ENCODE data around the gene COL9A3. TPM values are rescaled to one million over a fixed set of nuclear protein-coding genes. Genes with fewer than 3 reads are reported as not detected.
A peak's percentile ranks its signal among the peaks of the same experiment; 100 is the strongest.

COL9A3 gene
- total RNA-seq, 1 donor from 2014 or later = 1.8 TPM

DNA sequence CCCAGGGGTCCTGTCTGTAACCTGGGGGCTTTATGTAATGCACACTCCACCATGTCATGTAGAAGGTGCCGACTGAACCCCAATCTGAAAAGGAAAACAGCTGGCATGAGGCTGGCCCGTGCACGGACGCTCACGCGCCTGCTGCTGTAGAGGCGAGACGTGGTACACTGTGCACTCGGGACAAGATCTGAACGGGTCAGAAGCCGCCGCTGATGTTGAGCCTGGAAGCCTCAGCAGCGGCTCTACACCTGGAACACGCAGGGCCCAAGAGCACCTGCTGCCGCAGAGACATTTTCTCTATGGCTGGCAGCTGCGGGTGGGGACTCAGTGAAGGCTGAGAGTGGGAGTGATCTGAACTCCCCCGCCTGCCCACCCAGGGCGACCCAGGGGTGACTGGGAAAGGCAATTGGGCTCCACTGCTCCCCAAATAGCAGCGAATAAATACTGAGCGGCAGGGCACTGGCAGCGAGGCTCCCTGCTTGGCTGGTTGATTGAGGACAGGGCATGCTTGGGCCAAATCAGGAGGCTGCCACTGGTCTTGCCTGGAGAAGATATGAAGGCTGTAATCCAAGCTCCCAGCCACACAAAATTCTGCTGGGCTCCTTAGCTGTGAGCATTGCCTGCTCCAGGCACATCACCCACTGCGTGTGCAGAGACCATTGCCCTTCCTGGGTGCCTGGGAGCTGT is 14.7 kb upstream of the COL9A3 start:
- Mint-ChIP-seq H3K36me3 (ENCODE audit: low read depth, unreplicated experiment) (peaks cover 14% of the 10 kb centered on the region), H3K4me1 (ENCODE audit: unreplicated experiment) (no peaks in the 10 kb centered on the region), H3K4me3 (ENCODE audit: unreplicated experiment) (no peak overlapping the region), H3K27me3 (ENCODE audit: unreplicated experiment) (peaks cover 17% of the 10 kb centered on the region), H3K9me3 (ENCODE audit: unreplicated experiment) (no peaks in the 10 kb centered on the region), H3K27ac (ENCODE audit: unreplicated experiment) (no peak overlapping the region)
- TF ChIP-seq, protein P1, sequence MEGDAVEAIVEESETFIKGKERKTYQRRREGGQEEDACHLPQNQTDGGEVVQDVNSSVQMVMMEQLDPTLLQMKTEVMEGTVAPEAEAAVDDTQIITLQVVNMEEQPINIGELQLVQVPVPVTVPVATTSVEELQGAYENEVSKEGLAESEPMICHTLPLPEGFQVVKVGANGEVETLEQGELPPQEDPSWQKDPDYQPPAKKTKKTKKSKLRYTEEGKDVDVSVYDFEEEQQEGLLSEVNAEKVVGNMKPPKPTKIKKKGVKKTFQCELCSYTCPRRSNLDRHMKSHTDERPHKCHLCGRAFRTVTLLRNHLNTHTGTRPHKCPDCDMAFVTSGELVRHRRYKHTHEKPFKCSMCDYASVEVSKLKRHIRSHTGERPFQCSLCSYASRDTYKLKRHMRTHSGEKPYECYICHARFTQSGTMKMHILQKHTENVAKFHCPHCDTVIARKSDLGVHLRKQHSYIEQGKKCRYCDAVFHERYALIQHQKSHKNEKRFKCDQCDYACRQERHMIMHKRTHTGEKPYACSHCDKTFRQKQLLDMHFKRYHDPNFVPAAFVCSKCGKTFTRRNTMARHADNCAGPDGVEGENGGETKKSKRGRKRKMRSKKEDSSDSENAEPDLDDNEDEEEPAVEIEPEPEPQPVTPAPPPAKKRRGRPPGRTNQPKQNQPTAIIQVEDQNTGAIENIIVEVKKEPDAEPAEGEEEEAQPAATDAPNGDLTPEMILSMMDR (IDR thresholded peaks at IDR 0.05; ENCODE audit: unreplicated experiment) = no peak
- DNase-seq (ENCODE audit: low spot score) = no peak

DNA sequence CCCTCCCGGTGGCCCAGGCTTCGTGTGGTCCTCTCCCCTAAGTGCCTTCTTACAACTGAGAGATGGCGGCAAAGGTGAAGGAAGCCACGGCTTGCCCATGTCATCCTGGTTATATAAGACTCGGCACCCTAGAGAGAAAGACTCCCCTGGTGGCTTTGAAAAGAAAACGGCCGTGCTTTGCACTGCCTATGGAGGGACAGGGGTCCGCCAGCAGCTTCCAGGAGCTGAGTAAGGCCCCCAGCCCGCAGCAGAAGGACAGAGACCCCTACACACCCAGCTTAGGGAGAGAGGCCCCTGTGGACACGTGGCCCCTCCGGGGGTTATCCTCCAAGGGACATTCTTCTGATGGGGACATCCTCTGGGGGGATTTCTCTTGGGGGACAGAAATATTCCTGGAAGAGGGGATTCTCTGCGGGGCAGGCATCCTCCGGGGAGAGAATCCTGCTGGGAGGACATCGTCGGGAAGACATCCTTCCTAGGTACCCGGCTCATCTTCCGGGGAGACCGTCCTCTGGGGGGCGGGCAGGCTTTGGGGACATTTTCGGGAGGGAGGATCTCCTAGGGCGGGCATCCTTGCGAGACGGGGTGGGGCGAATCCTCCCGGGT is 12.7 kb upstream of the COL9A3 start:
- Mint-ChIP-seq H3K27me3 (ENCODE audit: unreplicated experiment) (peaks cover 17% of the 10 kb centered on the region), H3K36me3 (ENCODE audit: low read depth, unreplicated experiment) (peaks cover 11% of the 10 kb centered on the region), H3K4me3 (ENCODE audit: unreplicated experiment) (peak overlapping the region; percentile 92), H3K4me1 (ENCODE audit: unreplicated experiment) (no peaks in the 10 kb centered on the region), H3K9me3 (ENCODE audit: unreplicated experiment) (no peaks in the 10 kb centered on the region), H3K27ac (ENCODE audit: unreplicated experiment) (no peak overlapping the region)
- TF ChIP-seq, protein P1 (IDR thresholded peaks at IDR 0.05; ENCODE audit: unreplicated experiment) = no peak
- DNase-seq (ENCODE audit: low spot score) = no peak

- Mint-ChIP-seq H3K4me1 (ENCODE audit: unreplicated experiment) (no peaks in the 10 kb centered on the region), H3K27ac (ENCODE audit: unreplicated experiment) (no peak within 1 kb of the TSS), H3K9me3 (ENCODE audit: unreplicated experiment) (no peaks in the 10 kb centered on the region), H3K36me3 (ENCODE audit: low read depth, unreplicated experiment) (peaks cover 7% of the 10 kb centered on the region), H3K4me3 (ENCODE audit: unreplicated experiment) (peak within 1 kb of the TSS; percentile 92), H3K27me3 (ENCODE audit: unreplicated experiment) (peaks cover 17% of the 10 kb centered on the region)
- peak; percentile 53 for DNase-seq (ENCODE audit: low spot score)
- TF ChIP-seq, protein P1 (IDR thresholded peaks at IDR 0.05; ENCODE audit: unreplicated experiment) = no peak
These were observed 12.2 kb upstream of the COL9A3 start, which contains the start of gene OGFR for GRCh38 chr20:62804627-62805154. Gene OGFR, plus strand, starts transcription at chr20:62804835. Its CDS starts 25 bp downstream, at chr20:62804860.

- H3K4me3 Mint-ChIP-seq (ENCODE audit: unreplicated experiment) = peak overlapping the region; percentile 80
- no peak for DNase-seq (ENCODE audit: low spot score)
- peaks cover 7% of the 10 kb centered on the region for H3K36me3 Mint-ChIP-seq (ENCODE audit: low read depth, unreplicated experiment)
- H3K4me1 Mint-ChIP-seq (ENCODE audit: unreplicated experiment) = no peaks in the 10 kb centered on the region
- peaks cover 17% of the 10 kb centered on the region for H3K27me3 Mint-ChIP-seq (ENCODE audit: unreplicated experiment)
- no peaks in the 10 kb centered on the region for H3K9me3 Mint-ChIP-seq (ENCODE audit: unreplicated experiment)
- no peak overlapping the region for H3K27ac Mint-ChIP-seq (ENCODE audit: unreplicated experiment)
- TF ChIP-seq, protein P1 (IDR thresholded peaks at IDR 0.05; ENCODE audit: unreplicated experiment) = no peak
These were observed 11.6 kb upstream of the COL9A3 start for GRCh38 chr20:62805155-62805710.

Data from endothelial cell (in vitro differentiated cells).